H7 (cell line): ENCODE results near the gene STAC. TPM values are rescaled to one million over a fixed set of nuclear protein-coding genes. Genes with fewer than 3 reads are reported as not detected.
"Not testable (repeated sequence)": the region's sequence is repeated elsewhere in the genome, so short reads cannot be mapped to it uniquely, and the experiment has no call there.

Experiments
- DNase-seq: peaks from one replicate; pipeline ENCODE4 v3.0.0; 2012
- H3K27me3 ChIP-seq: 2 replicates; pipeline ENCODE4 v1.6.0; 2011; ENCODE audit warnings: mild to moderate bottlenecking, low read length; ENCODE audit not compliant: control insufficient read depth, insufficient read depth
- H3K36me3 ChIP-seq: replicated peaks from 2 replicates; pipeline ENCODE4 v1.5.1; 2011; ENCODE audit warnings: low read length; ENCODE audit not compliant: control insufficient read depth, insufficient read depth
- H3K4me3 ChIP-seq: 2 replicates; pipeline ENCODE4 v1.5.1; 2011; ENCODE audit warnings: low read depth, mild to moderate bottlenecking, control low read depth, low read length, moderate library complexity; ENCODE audit not compliant: insufficient read depth
- total RNA-seq: library from RNA; depleted of rRNA; stranded (reverse); fragments of >200 nt; shearing (Covaris generic); gene quantifications from 2 replicates; pipeline ENCODE4 v1.2.3, GENCODE V29; 2014

STAC gene
- total RNA-seq, 1 experiment from 2014 or later, result 5.2 TPM

DNA sequence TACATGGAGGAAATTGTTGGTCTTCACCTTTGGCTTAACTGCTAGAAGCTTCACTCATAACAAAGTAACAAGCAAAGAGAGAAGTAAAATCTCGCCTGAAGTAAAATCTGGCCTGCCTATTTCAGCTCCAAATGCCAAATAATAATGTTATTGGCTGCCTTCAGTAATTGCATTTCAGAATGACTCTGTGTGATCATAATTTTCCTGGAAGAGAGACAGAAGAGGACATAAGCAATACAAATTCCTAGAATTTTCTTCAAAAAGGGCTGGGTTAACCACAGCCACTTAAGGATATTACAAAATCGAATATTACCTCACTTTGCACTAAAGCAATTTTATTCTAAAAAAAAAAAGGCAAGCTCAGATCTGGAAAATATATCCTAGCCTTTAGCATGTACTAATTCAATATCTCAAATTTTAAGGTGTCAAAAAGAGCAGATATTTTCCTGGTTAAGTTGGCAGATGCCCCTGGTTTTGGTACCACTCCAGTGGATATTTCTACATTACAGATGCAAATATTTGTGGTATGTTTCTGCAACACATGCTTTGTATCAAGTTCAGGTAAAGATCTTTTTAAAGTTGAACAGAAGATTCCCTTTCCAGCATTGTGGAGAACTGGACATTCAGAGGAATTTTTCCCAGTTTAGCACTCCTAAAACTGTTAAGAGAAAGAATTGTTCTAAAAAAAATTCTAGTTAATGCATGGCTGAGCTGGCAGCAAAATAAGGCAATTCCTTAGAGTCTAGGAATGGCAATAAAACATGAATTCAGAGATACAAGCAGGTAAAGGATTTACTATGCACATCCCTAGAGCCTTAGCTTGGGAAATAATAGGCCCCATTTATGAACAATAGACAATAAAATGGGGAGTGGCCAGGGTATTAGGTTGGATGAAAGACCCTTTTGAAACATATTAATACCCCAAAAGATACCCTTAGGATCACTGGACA lies 116.7 kb downstream of the STAC start:
- H3K4me3 ChIP-seq, result no peak overlapping the region
- DNase-seq, result no peak
- H3K27me3 ChIP-seq, result no peaks in the 10 kb centered on the region
- no peaks in the 10 kb centered on the region; the same call in 1 of the 2 replicates for H3K36me3 ChIP-seq

DNA sequence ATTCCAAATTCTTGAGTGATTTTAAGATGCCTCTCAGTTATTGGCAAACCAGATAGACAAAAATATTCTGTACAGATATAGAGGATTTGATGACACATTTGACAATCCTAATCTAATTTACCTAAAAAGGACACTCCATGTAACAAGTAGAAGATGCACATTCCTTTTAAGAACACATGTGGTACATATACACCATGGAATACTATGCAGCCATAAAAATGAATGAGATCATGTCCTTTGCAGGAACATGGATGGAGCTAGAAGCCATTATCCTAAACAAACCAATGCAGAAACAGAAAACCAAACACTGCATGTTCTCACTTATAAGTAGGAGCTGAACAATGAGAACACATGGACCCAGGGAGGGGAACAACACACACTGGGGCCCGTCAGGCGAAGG lies 119.7 kb downstream of the STAC start:
- not testable (repeated sequence) for H3K36me3 ChIP-seq, H3K4me3 ChIP-seq, H3K27me3 ChIP-seq

DNA sequence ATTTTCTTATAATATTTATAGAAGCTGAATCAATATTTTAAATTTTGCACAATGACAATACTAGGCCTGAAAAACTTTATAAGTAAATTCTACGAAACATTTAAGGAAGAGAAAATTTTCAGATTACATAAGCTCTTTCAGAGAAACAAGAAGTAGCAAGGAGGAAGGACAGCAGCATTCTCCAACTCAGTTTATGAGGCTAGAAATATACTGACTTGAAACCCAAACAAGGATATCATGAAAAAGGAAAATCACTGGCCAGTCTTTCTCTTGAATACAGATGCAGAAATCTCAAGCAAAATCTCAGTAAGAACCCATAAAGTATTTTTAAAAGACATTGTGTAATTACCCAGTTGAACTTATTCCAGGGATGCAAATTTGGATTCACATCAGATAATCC lies 121.3 kb downstream of the STAC start:
- no peaks in the 10 kb centered on the region for H3K36me3 ChIP-seq
- no peaks in the 10 kb centered on the region for H3K27me3 ChIP-seq
- H3K4me3 ChIP-seq, result no peak overlapping the region
- DNase-seq, result no peak

More for the DNA sequence above, 119.7 kb downstream of the STAC start:
- not testable (repeated sequence) for DNase-seq

DNA sequence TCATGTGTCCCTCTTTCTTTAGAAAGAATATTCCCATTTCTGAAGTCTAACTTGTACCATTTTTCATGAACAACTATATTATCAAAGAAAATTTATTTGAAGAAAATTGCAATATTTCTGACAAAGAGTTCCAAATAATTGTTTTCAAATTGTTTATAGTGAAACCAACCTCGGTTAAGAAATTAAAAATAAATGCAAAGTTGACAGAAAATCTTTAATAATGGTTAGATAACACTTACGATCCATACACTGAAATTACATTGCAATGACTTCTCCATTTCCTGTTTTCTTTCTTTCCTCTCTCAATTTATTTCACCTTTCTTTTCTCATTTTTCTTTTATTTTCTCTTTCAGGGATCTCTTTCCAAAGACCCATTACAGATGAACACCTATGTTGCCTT lies 125.1 kb downstream of the STAC start:
- Histone ChIP-seq H3K36me3 (no peaks in the 10 kb centered on the region), H3K27me3 (no peaks in the 10 kb centered on the region), H3K4me3 (no peak overlapping the region)
- no peak for DNase-seq

DNA sequence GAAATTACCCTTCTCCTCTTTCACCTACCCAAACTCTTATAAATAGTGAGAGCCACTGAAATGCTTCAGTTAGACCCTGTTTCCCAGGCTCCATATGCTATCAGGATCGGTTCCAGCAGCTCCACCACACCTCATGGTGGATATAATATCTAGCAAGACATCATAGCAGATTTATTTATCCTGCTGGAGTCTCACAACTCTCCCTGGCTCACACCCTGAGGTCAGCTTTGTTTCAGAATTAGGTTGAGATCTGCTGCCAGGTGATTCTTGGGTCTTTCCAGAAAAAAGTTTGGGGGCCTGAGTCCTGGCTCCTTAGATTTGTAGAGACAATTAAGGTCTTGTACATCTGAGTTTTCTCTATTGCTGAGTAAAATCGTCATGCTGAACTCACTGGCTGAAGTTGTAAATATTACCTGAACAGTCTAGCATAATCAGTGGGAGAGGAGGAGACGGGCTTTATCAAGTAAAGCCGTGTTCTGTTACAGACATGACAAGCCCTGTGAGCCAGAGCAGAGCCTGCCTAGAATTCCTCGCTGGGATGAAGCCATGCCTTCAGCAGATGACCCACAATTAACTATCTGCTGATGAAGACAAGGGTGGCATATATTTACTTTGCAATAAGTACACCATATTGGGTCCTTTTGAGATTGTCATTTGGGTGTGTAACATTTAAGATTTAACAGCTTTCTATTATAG lies 131.6 kb downstream of the STAC start:
- DNase-seq, result no peak
- no peaks in the 10 kb centered on the region for H3K27me3 ChIP-seq
- H3K36me3 ChIP-seq, result no peaks in the 10 kb centered on the region
- H3K4me3 ChIP-seq, result no peak overlapping the region

DNA sequence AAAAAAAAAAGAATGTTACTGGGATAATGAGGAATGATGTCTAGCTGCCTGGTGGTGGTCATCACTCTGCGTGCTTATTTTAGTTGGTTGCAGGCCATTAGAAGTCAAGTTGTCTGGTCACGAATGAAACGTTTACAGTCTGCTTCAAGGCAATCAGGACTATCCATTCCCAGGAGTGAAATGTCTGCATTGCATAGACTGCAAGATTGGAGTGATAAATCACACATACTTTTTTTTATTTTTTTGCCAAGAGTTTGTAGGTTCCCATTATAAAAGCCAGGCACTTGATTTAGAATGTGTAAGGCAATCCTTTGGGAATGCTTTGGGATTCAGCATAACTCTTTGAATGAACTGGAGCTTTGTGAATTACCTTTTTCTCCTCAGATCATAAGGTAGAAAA lies 132.3 kb downstream of the STAC start:
- H3K27me3 ChIP-seq, result no peaks in the 10 kb centered on the region
- no peak for DNase-seq
- no peaks in the 10 kb centered on the region for H3K36me3 ChIP-seq
- H3K4me3 ChIP-seq, result no peak overlapping the region

DNA sequence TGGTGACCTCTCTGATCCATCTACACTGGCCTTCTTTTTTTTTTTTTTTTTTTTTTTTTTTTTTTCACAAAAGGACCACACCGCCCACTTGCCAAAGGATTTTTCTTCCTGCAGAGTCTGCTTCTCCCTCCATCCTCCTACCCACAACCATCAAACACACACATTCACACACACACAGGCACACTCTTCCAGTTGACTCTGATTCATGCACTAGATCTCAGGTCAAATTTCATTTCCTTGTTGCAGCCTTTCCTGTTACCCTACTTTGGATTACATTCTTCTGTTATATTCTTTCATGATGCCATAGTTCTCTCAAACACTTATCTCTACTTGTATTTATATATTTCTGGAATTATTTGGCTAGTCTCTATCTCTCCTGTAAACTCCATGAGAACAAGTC lies 133.9 kb downstream of the STAC start:
- Histone ChIP-seq H3K4me3 (no peak overlapping the region), H3K27me3 (no peaks in the 10 kb centered on the region), H3K36me3 (no peaks in the 10 kb centered on the region)
- DNase-seq, result no peak

DNA sequence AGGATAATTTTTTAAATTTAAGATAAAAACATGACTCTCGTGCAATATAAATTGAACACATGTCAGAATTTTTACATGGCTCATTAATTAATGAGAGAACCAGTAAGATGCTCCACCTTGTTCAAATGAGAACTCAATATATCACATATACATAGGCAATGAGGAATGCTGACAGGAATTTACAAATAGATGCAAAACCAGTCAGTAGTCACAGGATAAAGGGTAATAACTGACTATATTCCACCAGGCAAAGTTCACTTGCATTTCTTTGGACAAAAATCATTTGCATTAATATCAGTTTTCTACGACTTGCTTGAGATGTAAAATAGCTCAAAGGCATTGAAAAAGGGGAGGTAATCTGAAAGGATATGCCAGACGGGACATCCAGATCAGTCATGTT lies 139.4 kb downstream of the STAC start:
- no peaks in the 10 kb centered on the region for H3K36me3 ChIP-seq
- DNase-seq, result no peak
- no peaks in the 10 kb centered on the region for H3K27me3 ChIP-seq
- H3K4me3 ChIP-seq, result no peak overlapping the region

DNA sequence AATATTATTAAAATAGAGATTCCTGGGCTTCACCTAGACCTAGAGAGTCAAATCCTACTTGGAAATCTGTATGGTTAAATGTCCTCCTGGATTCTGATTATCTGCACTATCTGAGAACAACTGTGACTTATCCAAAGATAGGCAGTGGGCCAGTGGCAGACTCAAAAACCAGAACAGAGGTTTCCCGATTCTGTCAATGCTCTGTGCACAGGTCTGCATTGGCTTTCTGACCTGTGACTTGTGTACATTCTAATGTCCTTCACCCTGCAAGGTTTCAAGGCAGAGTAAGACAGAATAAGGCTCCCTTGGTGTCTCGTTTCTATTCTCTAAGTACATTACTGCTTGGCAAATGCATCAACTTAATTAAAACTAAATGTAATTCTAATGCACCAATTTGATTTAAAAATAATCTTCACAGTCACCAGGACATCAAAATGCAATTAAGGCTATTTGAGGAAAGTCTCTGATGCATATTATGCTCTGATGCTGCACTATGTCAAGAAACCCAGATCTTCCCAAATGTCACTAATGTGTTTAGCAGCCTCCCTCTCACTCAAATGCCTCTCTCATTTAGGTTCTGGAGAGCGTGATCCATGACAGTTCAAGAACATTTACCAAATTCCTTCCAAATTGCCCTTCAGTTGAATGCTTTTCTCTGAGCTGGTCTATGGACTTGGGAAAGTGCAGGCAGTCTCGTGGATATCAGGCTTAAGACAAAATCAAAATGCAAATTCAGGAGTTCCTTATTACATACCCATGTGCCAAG lies 140.1 kb downstream of the STAC start:
- DNase-seq, result no peak
- Histone ChIP-seq H3K27me3 (no peaks in the 10 kb centered on the region), H3K36me3 (no peaks in the 10 kb centered on the region), H3K4me3 (no peak overlapping the region)

DNA sequence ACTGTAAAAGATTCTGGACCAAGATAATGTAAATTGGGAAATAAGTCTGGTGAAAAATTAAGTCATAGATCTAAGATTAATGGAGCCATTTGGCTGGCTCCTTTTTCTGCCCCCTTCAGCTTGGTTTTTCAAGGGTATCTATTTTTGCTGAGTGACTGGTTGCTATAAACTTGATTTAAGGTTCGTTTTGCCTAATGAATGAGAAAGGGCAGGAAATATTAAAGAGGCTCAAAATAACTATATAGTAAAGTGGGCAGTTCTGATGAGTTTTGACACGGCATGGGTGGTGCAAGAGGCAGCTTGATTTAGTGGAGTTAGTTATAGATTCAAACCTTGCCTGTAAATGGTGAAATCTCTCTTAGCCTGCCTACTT lies 140.7 kb downstream of the STAC start:
- no peaks in the 10 kb centered on the region for H3K27me3 ChIP-seq
- no peaks in the 10 kb centered on the region for H3K36me3 ChIP-seq
- no peak overlapping the region for H3K4me3 ChIP-seq
- DNase-seq, result no peak

DNA sequence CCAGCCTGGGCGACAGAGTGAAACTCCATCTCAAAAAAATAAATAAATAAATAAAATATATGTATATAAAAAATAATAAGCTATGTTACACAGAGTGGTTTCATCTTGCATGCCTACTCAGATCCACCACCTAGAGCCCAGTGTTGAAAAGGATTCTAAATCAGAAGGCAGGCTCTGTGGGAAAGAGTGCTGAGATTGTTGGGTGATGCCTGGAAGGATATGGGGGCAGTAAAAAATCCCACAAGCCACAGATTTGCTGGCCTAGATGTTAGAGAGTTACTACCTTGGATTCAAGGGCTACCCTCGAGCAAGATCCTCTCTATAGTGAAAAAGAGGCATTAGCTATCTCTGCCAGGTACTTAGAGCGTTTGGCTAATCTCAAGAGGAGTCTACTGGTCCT lies 144.3 kb downstream of the STAC start:
- Histone ChIP-seq H3K36me3 (no peaks in the 10 kb centered on the region), H3K4me3 (no peak overlapping the region), H3K27me3 (no peaks in the 10 kb centered on the region)
- DNase-seq, result no peak

DNA sequence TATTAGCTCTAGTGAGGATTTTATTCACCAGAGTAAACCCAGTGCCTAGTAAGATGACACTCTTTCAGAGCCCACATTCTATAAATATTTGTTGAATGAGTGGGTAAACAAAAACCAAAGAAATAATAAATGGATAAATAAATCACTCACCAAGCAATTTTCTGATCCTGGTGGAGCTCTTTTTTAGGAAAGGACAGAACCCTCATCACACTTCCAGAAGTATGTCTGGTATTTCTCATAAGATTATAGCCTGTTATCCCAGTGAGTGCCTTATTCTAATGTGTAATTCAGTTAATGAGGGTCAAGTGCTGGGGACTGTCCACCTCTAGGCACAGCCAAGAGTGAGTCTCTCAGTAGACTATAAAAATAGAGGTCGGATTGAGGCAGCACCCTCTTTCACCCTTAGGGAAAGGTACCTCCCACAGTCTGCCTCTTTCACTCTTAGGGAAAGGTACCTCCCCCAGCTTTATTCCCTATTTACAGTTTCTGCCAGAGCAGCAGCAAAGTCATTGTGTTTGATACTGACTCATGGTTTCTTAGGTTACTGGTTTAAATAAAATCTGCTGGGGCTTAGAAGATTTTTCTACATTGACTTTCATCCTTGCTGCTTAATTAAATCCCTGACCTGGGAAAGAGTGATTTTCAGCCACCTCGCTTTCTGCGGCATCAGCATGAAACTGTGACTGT lies 145.0 kb downstream of the STAC start:
- DNase-seq, result no peak
- no peak overlapping the region for H3K4me3 ChIP-seq
- no peaks in the 10 kb centered on the region for H3K36me3 ChIP-seq
- no peaks in the 10 kb centered on the region for H3K27me3 ChIP-seq

DNA sequence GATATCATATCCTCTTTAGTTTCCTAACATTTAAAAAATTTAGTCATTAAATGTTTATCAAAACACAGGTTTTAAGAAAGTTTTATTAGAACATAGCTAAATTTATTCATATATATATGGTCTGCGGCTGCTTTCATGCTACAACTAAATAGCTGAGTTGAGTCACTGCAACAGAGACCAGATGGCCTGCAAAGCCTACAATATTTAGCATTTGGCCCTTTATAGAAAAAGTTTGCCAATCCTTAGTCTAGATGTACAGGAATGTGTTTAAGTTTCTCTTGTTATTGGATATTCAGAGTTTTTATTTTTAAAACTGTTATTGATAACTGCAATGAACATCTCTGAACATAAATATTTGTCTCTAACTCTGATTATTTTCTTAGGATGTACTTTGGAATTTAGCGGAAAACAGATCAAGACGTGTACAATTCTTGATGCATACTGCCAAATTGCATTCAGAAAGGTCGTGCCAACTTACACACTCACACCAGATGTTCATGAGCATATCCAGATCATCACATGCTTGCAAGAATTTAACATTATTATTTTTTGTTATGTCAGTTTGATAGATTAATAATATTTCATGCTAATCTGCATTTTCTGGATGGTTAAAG lies 157.9 kb downstream of the STAC start:
- DNase-seq, result no peak
- Histone ChIP-seq H3K27me3 (no peaks in the 10 kb centered on the region), H3K4me3 (no peak overlapping the region), H3K36me3 (no peaks in the 10 kb centered on the region)
